ENCODE data around the gene FAF2.
"Not testable (repeated sequence)": the region's sequence is repeated elsewhere in the genome, so short reads cannot be mapped to it uniquely, and the experiment has no call there.

Gene FAF2

GRCh38 chr5:176545388-176545736 is 97.2 kb downstream of the FAF2 start:
- no peak for DNase-seq (ENCODE audit: low spot score)

- DNase-seq (ENCODE audit: low spot score), result no peak
Observed at GRCh38 chr5:176545737-176546509, 97.7 kb downstream of the FAF2 start.

- no peak for DNase-seq (ENCODE audit: low spot score)
Observed at GRCh38 chr5:176547802-176548201, 99.6 kb downstream of the FAF2 start.

- no peak for DNase-seq (ENCODE audit: low spot score)
Observed at GRCh38 chr5:176548967-176549444, 100.8 kb downstream of the FAF2 start, which contains the start of gene CDHR2. Gene CDHR2 (plus strand): TSS chr5:176549342. CDS start chr5:176565353, 16,011 bp downstream.

GRCh38 chr5:176549871-176550270 is 101.7 kb downstream of the FAF2 start:
- DNase-seq (ENCODE audit: low spot score), result no peak

GRCh38 chr5:176550275-176550831 is 102.2 kb downstream of the FAF2 start:
- no peak for DNase-seq (ENCODE audit: low spot score)

GRCh38 chr5:176550937-176551336 is 102.8 kb downstream of the FAF2 start:
- not testable (repeated sequence) for DNase-seq (ENCODE audit: low spot score)

- DNase-seq (ENCODE audit: low spot score), result no peak
Observed at GRCh38 chr5:176552332-176552869, 104.2 kb downstream of the FAF2 start.

GRCh38 chr5:176553260-176554085 is 105.3 kb downstream of the FAF2 start:
- no peak for DNase-seq (ENCODE audit: low spot score)

GRCh38 chr5:176557846-176558245 is 109.7 kb downstream of the FAF2 start:
- no peak for DNase-seq (ENCODE audit: low spot score)

Data from AG08395 (cell line).